Neural cell (in vitro differentiated cells): ENCODE data around the gene MSI2.

Experiments used
- CTCF ChIP-seq: fragments of 450-650 bp; IDR thresholded peaks from 2 replicates; pipeline ENCODE4 v1.5.1; 2014; ENCODE audit warnings: antibody characterized with exemption, mild to moderate bottlenecking, moderate library complexity; ENCODE audit not compliant: poor library complexity, severe bottlenecking
- EP300 ChIP-seq: fragments of 450-650 bp; conservative IDR thresholded peaks from 2 replicates; pipeline ENCODE4 v1.6.1; 2014; ENCODE audit warnings: antibody characterized with exemption, mild to moderate bottlenecking, moderate library complexity; ENCODE audit not compliant: poor library complexity, severe bottlenecking
- EZH2 ChIP-seq: fragments of 200-600, 300-800 bp; shearing (Covaris generic), sonication (generic); IDR thresholded peaks from 2 replicates; pipeline ENCODE4 v1.6.1; 2014; ENCODE audit warnings: antibody characterized with exemption, low read length, borderline replicate concordance, mild to moderate bottlenecking; ENCODE audit not compliant: insufficient read depth, poor library complexity, severe bottlenecking
- POLR2AphosphoS5 ChIP-seq: IDR thresholded peaks from 2 replicates; pipeline ENCODE4 v1.6.1; 2012
- SMC3 ChIP-seq: fragments of 450-650 bp; conservative IDR thresholded peaks from 2 replicates; pipeline ENCODE4 v1.6.1; 2014; ENCODE audit warnings: antibody characterized with exemption, mild to moderate bottlenecking, moderate library complexity; ENCODE audit not compliant: poor library complexity

- no peak for TF ChIP-seq EZH2
- TF ChIP-seq EP300 = no peak
- no peak for TF ChIP-seq CTCF
- TF ChIP-seq SMC3 = no peak
- no peak for TF ChIP-seq POLR2AphosphoS5
These were observed 131.3 kb downstream of the MSI2 start for GRCh38 chr17:57387575-57387974.
